ENCODE results near the gene FLNB. TPM values are rescaled to one million over a fixed set of nuclear protein-coding genes. Genes with fewer than 3 reads are reported as not detected.

Gene FLNB
- total RNA-seq, 1 experiment from 2014 or later, result 580 TPM

- no peaks in the 10 kb centered on the region for H3K36me3 Mint-ChIP-seq (ENCODE audit: insufficient read depth, unreplicated experiment)
- no peaks in the 10 kb centered on the region for H3K27me3 Mint-ChIP-seq (ENCODE audit: insufficient read depth, unreplicated experiment)
- ChIA-PET CTCF (interaction anchor here (0.7 to 1.5 kb wide), 2 partner anchors 9 to 29 kb away, joined by 3 to 4 read pairs; no protein-coding TSS in a partner anchor), POLR2A (interaction anchor here (0.9 to 3.3 kb wide), 2 partner anchors 9 to 22 kb away, joined by 4 to 17 read pairs; no protein-coding TSS in a partner anchor)
- peaks cover 10% of the 10 kb centered on the region for H3K4me1 Mint-ChIP-seq (ENCODE audit: insufficient read depth, unreplicated experiment)
- intact Hi-C loops (cut with micrococcal nuclease), result no loop called here
- TF ChIP-seq CTCF (IDR thresholded peaks at IDR 0.05; ENCODE audit: unreplicated experiment), result no peak
- H3K27ac Mint-ChIP-seq (ENCODE audit: low read depth, unreplicated experiment), result no peak overlapping the region
- no TSS peak for BruUV-seq (replicated peaks)
- no peaks in the 10 kb centered on the region for H3K9me3 Mint-ChIP-seq (ENCODE audit: unreplicated experiment)
- no peak for DNase-seq (ENCODE audit: unreplicated experiment)
- H3K4me3 Mint-ChIP-seq (ENCODE audit: unreplicated experiment), result no peak overlapping the region
These were observed 18.6 kb upstream of the FLNB start for GRCh38 chr3:57989646-57990045.

GRCh38 chr3:57992452-57993213 lies 15.6 kb upstream of the FLNB start:
- Mint-ChIP-seq H3K36me3 (ENCODE audit: insufficient read depth, unreplicated experiment) (no peaks in the 10 kb centered on the region), H3K9me3 (ENCODE audit: unreplicated experiment) (no peaks in the 10 kb centered on the region), H3K27me3 (ENCODE audit: insufficient read depth, unreplicated experiment) (no peaks in the 10 kb centered on the region), H3K4me1 (ENCODE audit: insufficient read depth, unreplicated experiment) (peaks cover 9% of the 10 kb centered on the region), H3K4me3 (ENCODE audit: unreplicated experiment) (no peak overlapping the region), H3K27ac (ENCODE audit: low read depth, unreplicated experiment) (no peak overlapping the region)
- POLR2A ChIA-PET, result interaction anchor here (0.8 kb wide), 1 partner anchor 24 kb away, joined by 3 read pairs; no protein-coding TSS in a partner anchor
- no peak for TF ChIP-seq CTCF (IDR thresholded peaks at IDR 0.05; ENCODE audit: unreplicated experiment)
- BruUV-seq (replicated peaks), result no TSS peak
- intact Hi-C loops (cut with micrococcal nuclease), result no loop called here
- DNase-seq (ENCODE audit: unreplicated experiment), result no peak
- CTCF ChIA-PET, result interaction anchor here (1.1 to 1.6 kb wide), 2 partner anchors 12 to 27 kb away, joined by 4 to 6 read pairs; no protein-coding TSS in a partner anchor

GRCh38 chr3:57998366-57999283 lies 9.6 kb upstream of the FLNB start:
- H3K27me3 Mint-ChIP-seq (ENCODE audit: insufficient read depth, unreplicated experiment), result no peaks in the 10 kb centered on the region
- intact Hi-C loops (cut with micrococcal nuclease), result no loop called here
- peaks cover 30% of the 10 kb centered on the region for H3K4me1 Mint-ChIP-seq (ENCODE audit: insufficient read depth, unreplicated experiment)
- H3K27ac Mint-ChIP-seq (ENCODE audit: low read depth, unreplicated experiment), result peak overlapping the region; percentile 92
- H3K9me3 Mint-ChIP-seq (ENCODE audit: unreplicated experiment), result no peaks in the 10 kb centered on the region
- no peak for DNase-seq (ENCODE audit: unreplicated experiment)
- no peak for TF ChIP-seq CTCF (IDR thresholded peaks at IDR 0.05; ENCODE audit: unreplicated experiment)
- no TSS peak for BruUV-seq (replicated peaks)
- ChIA-PET CTCF (interaction anchor here (0.6 to 3.1 kb wide), 6 partner anchors 10 to 36 kb away, joined by 3 to 17 read pairs (median 4); partner anchors contain the start of gene FLNB), POLR2A (interaction anchor here (0.6 to 2.9 kb wide), 19 partner anchors 9 to 1157 kb away, joined by 3 to 20 read pairs (median 5); partner anchors contain the start of genes ARF4, FLNB, HTD2 and RPP14)
- no peaks in the 10 kb centered on the region for H3K36me3 Mint-ChIP-seq (ENCODE audit: insufficient read depth, unreplicated experiment)
- H3K4me3 Mint-ChIP-seq (ENCODE audit: unreplicated experiment), result peak overlapping the region; percentile 52
